CD14-positive monocyte (primary cell): ENCODE measurements around the gene ST8SIA6. TPM values are rescaled to one million over a fixed set of nuclear protein-coding genes. Genes with fewer than 3 reads are reported as not detected.

Experiments
- DNase-seq, 3 donors: peaks; one replicate each; pipeline ENCODE4 v3.0.0-alpha.2; 2011 to 2022
- H2AFZ ChIP-seq: 2 replicates; pipeline ENCODE4 v1.6.0; 2012; ENCODE audit warnings: mild to moderate bottlenecking, low read depth, low read length, inconsistent platforms; ENCODE audit not compliant: insufficient read depth, poor library complexity, severe bottlenecking
- H3K27ac ChIP-seq, 2 donors: 1 replicate in 1 of 2; 2 replicates in 1 of 2; pipeline ENCODE4 v1.5.1; 2012 to 2013; ENCODE audit warnings: low read length in 2 of 2, control low read depth in 1 of 2, inconsistent platforms in 1 of 2, low read depth in 1 of 2, mild to moderate bottlenecking in 1 of 2
- H3K27me3 ChIP-seq, 2 donors: one replicate each; pipeline versions ENCODE4 v1.6.0 to v1.6.1; 2011 to 2013; ENCODE audit warnings: low read length in 2 of 2; ENCODE audit not compliant: control insufficient read depth in 2 of 2, insufficient read depth in 2 of 2
- H3K36me3 ChIP-seq, 2 donors: replicated peaks in 1 of 2; 1 replicate in 1 of 2; 2 replicates in 1 of 2; pipeline versions ENCODE4 v1.5.1 to v1.6.1; 2012 to 2013; ENCODE audit warnings: low read length in 2 of 2, control low read depth in 1 of 2, inconsistent platforms in 1 of 2, mild to moderate bottlenecking in 1 of 2; ENCODE audit not compliant: insufficient read depth in 2 of 2, control insufficient read depth in 1 of 2
- H3K4me1 ChIP-seq, 2 donors: 1 replicate in 1 of 2; 2 replicates in 1 of 2; pipeline versions ENCODE4 v1.5.1 to v1.6.1; 2012 to 2013; ENCODE audit warnings: low read length in 2 of 2, control low read depth in 1 of 2, inconsistent platforms in 1 of 2, mild to moderate bottlenecking in 1 of 2, moderate library complexity in 1 of 2; ENCODE audit not compliant: insufficient read depth in 2 of 2, control insufficient read depth in 1 of 2
- H3K4me2 ChIP-seq: replicated peaks from 2 replicates; pipeline ENCODE3; 2012; ENCODE audit warnings: low read length, moderate library complexity, mild to moderate bottlenecking; ENCODE audit not compliant: poor library complexity, severe bottlenecking; ENCODE audit errors: extremely low read depth
- H3K4me3 ChIP-seq, 3 experiments: fragments of 200-600 bp in 1 of 3; sonication (generic) in 1 of 3; replicated peaks in 1 of 3; 1 replicate in 2 of 3; 2 replicates in 1 of 3; pipeline ENCODE4 v1.5.1; 2011 to 2013; ENCODE audit warnings: low read length in 3 of 3, mild to moderate bottlenecking in 3 of 3, control low read depth in 2 of 3, low read depth in 2 of 3, inconsistent platforms in 1 of 3, moderate library complexity in 1 of 3
- H3K79me2 ChIP-seq: 2 replicates; pipeline ENCODE4 v1.6.0; 2012; ENCODE audit warnings: mild to moderate bottlenecking, control low read depth, inconsistent platforms, low read length, moderate library complexity; ENCODE audit not compliant: insufficient read depth
- H3K9ac ChIP-seq: 2 replicates; pipeline ENCODE4 v1.6.0; 2017; ENCODE audit warnings: low read length, mild to moderate bottlenecking; ENCODE audit not compliant: insufficient read depth, poor library complexity, severe bottlenecking
- H3K9me3 ChIP-seq, 2 donors: replicated peaks in 1 of 2; 1 replicate in 1 of 2; 2 replicates in 1 of 2; pipeline versions ENCODE4 v1.5.1 to v1.6.1; 2012 to 2013; ENCODE audit warnings: low read length in 2 of 2, control low read depth in 1 of 2; ENCODE audit not compliant: control insufficient read depth in 1 of 2, insufficient read depth in 1 of 2
- H4K20me1 ChIP-seq: 2 replicates; pipeline ENCODE4 v1.6.0; 2012; ENCODE audit warnings: mild to moderate bottlenecking, low read length, control low read depth, moderate library complexity; ENCODE audit not compliant: insufficient read depth
- H3K27ac Mint-ChIP-seq, 7 donors: one replicate each; pipeline ENCODE4 v1.8.0; 2020; ENCODE audit warnings: mild to moderate bottlenecking in 7 of 7, mixed read lengths in 7 of 7, moderate library complexity in 6 of 7, inconsistent platforms in 2 of 7
- H3K27me3 Mint-ChIP-seq, 3 donors: one replicate each; pipeline ENCODE4 v1.8.0; 2021 to 2022; ENCODE audit warnings: low read depth in 3 of 3, mild to moderate bottlenecking in 3 of 3, mixed read lengths in 3 of 3, moderate library complexity in 3 of 3, inconsistent platforms in 1 of 3
- H3K36me3 Mint-ChIP-seq, 2 donors: one replicate each; pipeline ENCODE4 v1.8.0; 2020; ENCODE audit warnings: mixed read lengths in 2 of 2, inconsistent platforms in 1 of 2, mild to moderate bottlenecking in 1 of 2
- H3K4me1 Mint-ChIP-seq: one replicate; pipeline ENCODE4 v1.8.0; 2020; ENCODE audit warnings: mild to moderate bottlenecking, mixed read lengths
- H3K4me3 Mint-ChIP-seq, 2 donors: one replicate each; pipeline ENCODE4 v1.8.0; 2020; ENCODE audit warnings: mild to moderate bottlenecking in 2 of 2, mixed read lengths in 2 of 2, moderate library complexity in 1 of 2
- H3K9me3 Mint-ChIP-seq, 7 donors: one replicate each; pipeline ENCODE4 v1.8.0; 2020 to 2022; ENCODE audit warnings: mixed read lengths in 7 of 7, mild to moderate bottlenecking in 6 of 7, moderate library complexity in 6 of 7, inconsistent platforms in 2 of 7
- CTCF ChIP-seq: fragments of 200-600 bp; IDR thresholded peaks from one replicate; pipeline ENCODE4 v1.8.0; 2022; ENCODE audit warnings: antibody characterized with exemption, mild to moderate bottlenecking
- WGBS: methylation state at CpG from one replicate; pipeline ENCODE4 v1.1.5; 2013; ENCODE audit warnings: missing lambda C conversion rate; ENCODE audit not compliant: insufficient coverage; 5-methylcytosine and 5-hydroxymethylcytosine counted together
- intact Hi-C, 2 donors: fragments of 100-400 bp; cut with micrococcal nuclease; formaldehyde crosslinking; loops; one replicate each; pipeline versions ENCODE4 v1.15.0 to v1.15.1; 2023
- polyA plus RNA-seq, 3 donors: library from polyadenylated mRNA; depleted of rRNA in 1 of 3; unstranded in 2 of 3; stranded (reverse) in 1 of 3; fragments of 300-500 nt in 2 of 3; fragments of >200 nt in 1 of 3; fragmentation: Illumina TruSeq in 2 of 3; gene quantifications; 1 replicate in 2 of 3; 2 replicates in 1 of 3; pipeline ENCODE4 v1.2.3, GENCODE V29; 2012 to 2021

The ST8SIA6 gene
- polyA plus RNA-seq, 3 donors, result 0.11 TPM; not detected in 2

- no peak for TF ChIP-seq CTCF
- Mint-ChIP-seq H3K36me3 (no peaks in the 10 kb centered on the region), H3K27me3 (peaks cover 0 to 5% (median 0%) of the 10 kb centered on the region in 3 donors), H3K27ac (no peak overlapping the region), H3K9me3 (peaks cover 0 to 18% (median 11%) of the 10 kb centered on the region in 7 donors), H3K4me3 (no peak overlapping the region), H3K4me1 (no peaks in the 10 kb centered on the region)
- H3K9me3 ChIP-seq, result no peaks in the 10 kb centered on the region
- no peaks in the 10 kb centered on the region for H3K36me3 ChIP-seq
- 71% methylated on average over 1 of the region's 4 CpGs for WGBS
- no peak overlapping the region for H3K9ac ChIP-seq
- no peaks in the 10 kb centered on the region for H4K20me1 ChIP-seq
- H3K27me3 ChIP-seq, result no peaks in the 10 kb centered on the region
- no peaks in the 10 kb centered on the region for H3K4me1 ChIP-seq
- H2AFZ ChIP-seq, result no peak overlapping the region
- no peak overlapping the region for H3K27ac ChIP-seq
- intact Hi-C loops, result no loop called here
- DNase-seq, result no peak
- no peak overlapping the region for H3K4me3 ChIP-seq
- no peak overlapping the region for H3K4me2 ChIP-seq
- H3K79me2 ChIP-seq, result no peaks in the 10 kb centered on the region
These were observed 85.6 kb downstream of the ST8SIA6 start for GRCh38 chr10:17368708-17369272.

GRCh38 chr10:17366705-17367104, 87.7 kb downstream of the ST8SIA6 start:
- DNase-seq, result no peak
- Mint-ChIP-seq H3K9me3 (peaks cover 0 to 20% (median 11%) of the 10 kb centered on the region in 7 donors), H3K36me3 (no peaks in the 10 kb centered on the region), H3K4me1 (no peaks in the 10 kb centered on the region), H3K27ac (no peak overlapping the region), H3K4me3 (no peak overlapping the region), H3K27me3 (peaks cover 0 to 5% (median 0%) of the 10 kb centered on the region in 3 donors)
- Histone ChIP-seq H3K27me3 (no peaks in the 10 kb centered on the region), H3K79me2 (no peaks in the 10 kb centered on the region), H3K36me3 (no peaks in the 10 kb centered on the region), H2AFZ (no peak overlapping the region), H4K20me1 (no peaks in the 10 kb centered on the region), H3K9me3 (no peaks in the 10 kb centered on the region), H3K27ac (no peak overlapping the region), H3K4me1 (no peaks in the 10 kb centered on the region), H3K4me3 (no peak overlapping the region), H3K4me2 (no peak overlapping the region), H3K9ac (no peak overlapping the region)
- intact Hi-C loops, result no loop called here
- no peak for TF ChIP-seq CTCF
